ENCODE measurements around the gene PIEZO1. TPM values are rescaled to one million over a fixed set of nuclear protein-coding genes. Genes with fewer than 3 reads are reported as not detected.

Gene PIEZO1
- total and polyA plus RNA-seq, 9 of the 15 experiments (the other 6 are each of a cell fraction or from before 2014, with no cell fraction given), result 3.6 to 432 (median 131) TPM

GRCh38 chr16:88780142-88781062 is 4.6 kb downstream of the PIEZO1 start (continued):
- TF ChIP-seq POLR2H (tag; IDR thresholded peaks at IDR 0.05; ENCODE audit: low read depth) (no peak), PTRF (tag; IDR thresholded peaks at IDR 0.05) (no peak), ZNF12 (CRISPR knock-in tag; IDR thresholded peaks at IDR 0.05) (peak; percentile 38; the same call in 1 of the 2 replicates), DIDO1 (tag; IDR thresholded peaks at IDR 0.05; ENCODE audit: low read depth) (no peak), VEZF1 (CRISPR knock-in tag; IDR thresholded peaks at IDR 0.05) (peak; percentile 68), ESRRA (IDR thresholded peaks at IDR 0.05; ENCODE audit: borderline replicate concordance, low read depth) (0 out of 2 replicates have a peak, but pooled peaks have one; percentile 8), ZNF449 (CRISPR knock-in tag; IDR thresholded peaks at IDR 0.05) (no peak), SP1 (CRISPR knock-in tag; IDR thresholded peaks at IDR 0.05) (no peak), CREB3 (tag; conservative IDR thresholded peaks at IDR 0.05; ENCODE audit: low read depth) (no peak), TCFL5 (CRISPR knock-in tag; conservative IDR thresholded peaks at IDR 0.05) (no peak), ZNF668 (CRISPR knock-in tag; IDR thresholded peaks at IDR 0.05) (no peak), JUNB (CRISPR knock-in tag; conservative IDR thresholded peaks at IDR 0.05) (no peak), ZNF592 (IDR thresholded peaks at IDR 0.05) (peak; percentile 76), POLR3G (IDR thresholded peaks at IDR 0.05; ENCODE audit: extremely low read depth, insufficient read length, insufficient replicate concordance) (no peak), U2AF2 (optimal IDR thresholded peaks at IDR 0.05; ENCODE audit: low read depth, low read length) (no peak), ETS1 (conservative IDR thresholded peaks at IDR 0.05; ENCODE audit: control insufficient read depth, low read depth, low read length) (no peak), ZNF79 (CRISPR knock-in tag; IDR thresholded peaks at IDR 0.05; ENCODE audit: low read depth) (no peak)
